Right forelimb (tissue), 1 donor: ENCODE measurements around the gene MAGI1.

Experiments used
- DNase-seq: peaks from one replicate; pipeline ENCODE4 v3.0.0-alpha.2; 2018

Gene MAGI1

DNA sequence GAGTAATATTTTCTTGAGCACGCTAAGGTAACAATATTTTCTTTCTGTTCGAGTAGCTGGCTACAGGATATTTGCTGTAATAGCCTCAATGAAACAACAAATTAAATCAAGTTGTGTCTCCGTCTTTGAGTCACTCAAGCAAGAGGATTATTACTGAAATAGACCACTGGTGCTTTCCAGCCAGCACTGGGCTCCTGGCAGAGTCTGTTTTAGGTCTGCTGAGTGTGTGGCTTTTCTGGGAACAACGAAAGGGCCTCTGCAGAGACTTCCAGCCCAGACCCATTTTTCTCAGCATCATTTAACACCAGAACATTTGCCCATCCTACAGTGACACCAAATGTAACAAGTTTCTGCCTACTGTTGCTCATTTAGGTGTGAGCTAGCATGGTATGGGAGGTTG, 652.9 kb downstream of the MAGI1 start:
- DNase-seq: no peak

DNA sequence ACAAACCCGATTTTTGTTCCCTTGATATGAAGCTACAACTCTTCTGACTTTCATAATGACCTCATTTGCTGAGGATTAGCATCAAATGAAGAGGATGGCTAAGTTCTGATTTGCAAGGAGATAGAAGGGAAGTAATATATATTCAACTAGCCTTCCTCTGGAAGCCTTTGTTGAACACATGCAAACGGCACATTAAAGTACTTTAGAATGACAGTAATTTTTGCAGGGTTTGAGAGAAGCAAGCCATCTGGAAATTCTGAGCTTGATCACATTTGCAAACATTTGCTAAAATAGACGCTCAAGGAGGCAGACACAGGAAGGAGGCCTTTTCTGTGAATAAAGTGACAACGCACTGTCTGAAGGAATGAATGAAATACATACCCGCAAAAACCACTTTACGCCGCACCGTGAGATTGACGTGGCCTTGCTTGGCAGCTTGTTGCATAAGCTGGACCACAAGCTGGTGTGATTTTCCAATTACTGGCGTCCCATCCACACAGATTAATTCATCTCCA, 657.2 kb downstream of the MAGI1 start:
- no peak for DNase-seq

- no peak for DNase-seq
These were observed 659.5 kb downstream of the MAGI1 start for GRCh38 chr3:65379223-65379622.

DNA sequence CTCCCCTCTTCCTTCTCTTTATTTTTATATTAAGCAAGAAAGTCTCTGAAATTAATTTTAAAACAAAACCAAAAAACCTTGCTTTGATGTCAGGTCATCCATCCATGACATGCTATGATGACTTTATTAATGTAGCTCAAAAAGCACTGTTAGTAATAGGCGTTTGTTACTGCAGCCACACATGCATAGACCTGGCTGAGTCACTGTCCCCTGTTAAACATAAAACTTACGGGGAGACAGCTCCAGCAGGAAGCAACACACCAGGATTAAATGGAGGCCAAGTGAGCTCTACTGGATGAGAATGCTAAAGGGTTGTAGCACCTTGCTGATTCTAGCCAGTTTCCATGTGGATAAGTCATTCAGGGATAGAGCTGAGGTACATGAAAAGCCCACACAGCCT, 661.1 kb downstream of the MAGI1 start:
- DNase-seq: no peak

DNA sequence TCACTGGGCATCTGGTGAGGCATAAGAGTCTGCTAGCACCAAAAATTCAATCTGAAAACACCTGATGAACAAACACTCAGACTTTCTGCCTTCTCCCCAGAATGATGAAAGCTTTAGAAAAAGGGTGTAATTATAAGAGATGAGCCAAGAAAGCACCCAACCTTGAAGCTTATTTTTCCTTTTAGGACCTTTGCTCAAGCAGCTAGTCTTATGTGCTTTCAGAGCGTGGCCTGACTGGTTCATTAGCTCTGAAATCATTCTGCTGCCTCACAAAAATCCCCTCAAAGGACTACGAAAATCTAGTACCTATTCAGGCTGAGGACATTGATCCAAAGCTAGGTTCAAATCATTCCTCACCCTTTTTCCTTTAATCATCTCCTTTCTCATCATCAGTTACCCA, 662.3 kb downstream of the MAGI1 start:
- no peak for DNase-seq

DNA sequence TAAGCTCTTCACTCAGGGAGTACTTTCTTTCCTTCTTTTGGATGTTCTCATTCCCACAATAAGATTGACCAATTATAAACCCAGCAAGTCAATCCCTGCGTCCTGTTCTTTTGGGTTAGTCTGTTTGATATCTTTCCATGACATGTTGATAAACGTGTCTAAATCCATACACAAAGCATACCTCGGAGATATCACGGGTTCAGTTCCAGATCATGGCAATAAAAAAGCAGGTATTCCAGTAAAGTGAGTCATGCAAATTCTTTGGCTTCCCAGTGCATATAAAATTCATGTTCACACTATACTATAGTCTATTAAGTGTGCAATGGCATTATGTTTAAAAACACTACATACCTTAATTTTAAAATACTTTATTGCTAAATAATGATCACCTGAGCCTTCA, 667.7 kb downstream of the MAGI1 start:
- no peak for DNase-seq

- no peak for DNase-seq
These were observed 669.9 kb downstream of the MAGI1 start for GRCh38 chr3:65368866-65369265.

- no peak for DNase-seq
These were observed 676.0 kb downstream of the MAGI1 start for GRCh38 chr3:65362688-65363087.

DNA sequence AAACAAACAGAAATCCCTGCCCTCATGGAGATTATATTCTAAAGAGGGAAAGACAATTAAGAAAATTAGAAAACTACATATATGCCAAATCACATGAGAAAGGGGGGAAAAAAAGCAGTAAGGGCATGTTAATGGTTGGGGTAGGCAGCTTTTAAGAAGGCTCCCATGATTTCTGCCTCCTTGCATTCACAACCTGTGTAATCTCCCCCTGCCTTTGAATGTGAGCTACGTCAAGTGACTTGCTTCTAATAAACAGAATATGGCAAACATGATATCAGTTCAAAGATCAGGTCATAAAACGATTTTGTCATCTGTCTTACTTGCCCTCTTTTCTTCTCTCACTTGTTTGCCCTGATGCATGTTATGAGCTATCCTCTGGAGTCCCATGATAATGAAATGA, 677.3 kb downstream of the MAGI1 start:
- no peak for DNase-seq

DNA sequence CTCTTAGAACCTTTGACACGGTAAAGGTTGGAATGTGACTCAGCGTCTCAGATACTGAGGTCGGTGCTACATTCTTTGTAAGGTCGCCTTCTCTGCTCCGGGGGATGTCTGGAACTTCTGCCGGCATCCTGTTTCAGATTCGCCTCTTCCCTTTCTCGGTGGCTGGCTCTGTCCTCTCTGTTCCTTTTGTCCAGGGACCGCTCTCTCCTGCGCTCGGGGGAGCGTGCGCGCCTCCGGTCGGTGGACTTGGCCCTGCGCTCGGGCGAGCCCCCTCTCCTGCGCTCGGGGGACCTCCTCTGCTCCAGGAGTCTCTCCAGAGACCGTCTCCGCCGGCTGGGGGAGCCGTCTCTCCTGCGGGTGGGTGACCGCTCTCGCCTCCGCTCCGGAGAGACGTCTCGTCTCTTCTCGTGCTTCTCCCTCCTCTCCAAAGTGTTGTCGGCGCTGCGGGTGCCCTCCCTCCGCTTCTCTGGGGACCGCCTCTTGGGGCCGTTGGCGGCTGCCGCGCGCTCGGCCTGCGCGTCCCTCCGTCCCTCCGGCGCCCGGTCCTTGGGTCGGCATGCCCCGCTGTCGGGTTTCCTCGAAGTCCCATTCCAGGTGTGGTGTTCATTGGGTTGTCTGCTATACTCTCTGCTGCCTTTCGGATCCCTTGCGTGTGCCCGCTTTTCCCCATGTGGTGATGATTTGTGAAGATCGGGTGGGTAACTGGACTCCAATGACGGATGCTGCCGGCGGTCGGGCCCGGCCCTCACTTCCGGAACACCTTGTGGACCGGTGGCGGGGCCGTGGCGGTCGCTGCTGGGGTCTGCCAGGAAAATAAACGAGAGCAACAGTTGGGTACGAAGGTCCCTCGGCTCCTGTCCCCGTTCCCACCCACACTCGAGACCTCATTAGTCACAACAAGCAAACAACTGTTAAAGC, 682.1 kb downstream of the MAGI1 start:
- peak; percentile 62 for DNase-seq

DNA sequence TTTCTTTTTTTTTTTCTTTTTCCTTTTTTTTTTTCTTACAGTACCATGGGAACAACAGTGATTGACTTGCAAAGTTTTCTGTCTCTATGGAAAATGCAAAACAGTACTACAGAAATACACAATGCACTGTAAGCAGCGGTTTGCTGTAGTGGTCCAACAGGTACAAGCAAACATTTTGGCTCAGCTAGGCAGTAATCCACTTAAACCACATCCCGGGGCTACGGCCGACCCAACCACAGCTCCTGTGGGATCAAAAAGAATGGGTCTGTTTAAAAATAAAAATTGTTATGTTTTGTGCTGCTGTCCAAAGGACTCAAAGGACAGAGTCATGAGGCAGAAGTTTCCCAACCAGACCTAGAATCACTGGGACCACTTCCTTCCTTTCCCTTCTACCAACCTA, 683.8 kb downstream of the MAGI1 start:
- no peak for DNase-seq

GRCh38 chr3:65352951-65353350, 685.8 kb downstream of the MAGI1 start:
- DNase-seq: no peak

DNA sequence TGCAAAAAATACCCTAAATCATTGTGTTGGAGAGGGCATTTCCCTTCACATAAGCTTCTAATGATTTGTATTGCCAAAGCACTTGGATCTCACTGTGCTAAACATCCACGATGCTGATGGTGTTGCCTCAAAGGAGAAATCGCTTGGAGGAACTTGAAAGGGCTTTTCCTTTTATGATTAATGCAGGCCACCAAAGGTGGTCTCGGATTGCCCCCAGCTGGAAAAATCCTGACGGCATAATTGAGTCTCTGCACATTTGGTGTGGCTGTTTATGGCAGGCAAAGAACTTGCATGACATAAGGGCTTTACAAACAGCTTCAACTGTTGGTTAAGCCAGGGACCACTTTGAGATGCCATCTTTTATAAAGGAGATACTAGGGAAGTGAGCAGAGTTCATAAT, 687.0 kb downstream of the MAGI1 start:
- no peak for DNase-seq

DNA sequence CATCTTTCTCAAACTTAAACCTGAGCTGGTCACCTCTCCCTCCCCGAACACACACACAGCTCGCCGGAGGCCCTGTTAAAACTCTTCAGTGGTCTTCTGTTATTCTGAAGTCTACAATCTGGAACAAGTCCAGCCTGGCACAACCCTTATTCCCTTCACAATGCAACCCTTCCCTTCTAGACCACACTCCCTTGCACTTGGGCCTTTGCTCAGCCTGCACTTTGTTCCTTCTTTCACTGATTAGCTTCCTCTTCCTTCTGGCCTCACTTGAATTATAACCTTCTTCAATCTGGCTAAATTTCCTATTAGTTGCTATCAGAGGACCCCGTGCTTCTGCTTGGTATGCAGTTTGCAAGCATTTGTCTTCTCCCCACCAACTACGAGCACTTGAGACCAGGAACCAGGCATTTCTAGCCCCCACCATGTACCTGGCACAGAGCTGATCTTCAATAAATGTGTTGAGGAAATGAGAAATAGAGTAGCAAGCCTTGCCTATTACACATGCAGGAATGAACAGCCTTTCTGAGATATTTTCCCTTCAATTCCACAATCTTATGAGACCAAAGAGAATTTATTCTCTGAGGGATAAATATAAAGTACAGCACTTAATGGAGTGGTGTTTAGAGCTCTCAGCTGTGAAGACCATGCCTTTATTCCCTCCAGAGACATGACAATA, 687.8 kb downstream of the MAGI1 start:
- DNase-seq: no peak

DNA sequence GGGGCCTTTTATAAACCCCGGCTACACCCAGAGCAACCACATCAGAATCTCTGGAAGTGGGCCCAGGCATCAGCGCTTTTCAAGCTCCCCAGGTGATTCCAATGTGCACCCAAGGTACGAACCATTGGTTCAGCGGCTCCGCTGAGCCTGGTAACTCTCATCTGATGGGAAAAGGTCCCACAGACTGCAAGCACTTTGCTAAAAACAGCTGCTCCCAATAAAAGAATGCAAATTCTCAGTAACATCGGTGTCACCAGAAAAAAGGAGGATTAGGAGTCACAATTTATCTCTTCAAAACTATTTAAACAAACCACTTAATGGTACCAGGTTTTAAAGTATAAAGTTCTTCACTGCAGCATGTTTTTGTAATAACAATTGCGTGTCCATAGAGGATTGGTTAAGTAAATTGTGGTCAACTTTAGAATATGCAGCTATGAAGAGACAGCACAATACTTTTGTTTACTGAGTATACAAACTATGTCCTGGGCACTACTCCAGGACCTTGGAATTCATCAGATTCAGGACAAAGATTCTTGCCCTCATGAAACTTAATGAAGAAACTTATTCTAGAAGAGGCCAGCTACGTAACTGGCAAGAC, 690.2 kb downstream of the MAGI1 start:
- DNase-seq: no peak

DNA sequence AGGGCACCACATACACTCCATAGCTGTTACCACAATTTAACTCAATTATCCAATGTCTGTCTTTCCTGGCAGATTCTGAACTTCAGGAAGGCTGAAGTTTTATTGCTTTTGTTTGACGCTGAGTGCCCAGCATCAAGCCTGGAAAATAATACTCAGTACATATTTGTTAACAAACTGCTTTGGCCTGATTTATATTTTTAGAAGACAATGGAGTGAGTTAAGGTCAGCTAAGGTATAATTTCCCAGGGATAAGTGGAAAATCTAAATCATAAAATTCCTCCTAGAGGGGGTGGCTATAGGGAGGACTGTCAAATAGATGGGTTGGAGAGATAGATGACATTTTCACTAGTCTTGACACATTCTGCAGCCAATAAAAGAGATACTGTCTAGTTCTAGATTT, 691.6 kb downstream of the MAGI1 start:
- DNase-seq: no peak

DNA sequence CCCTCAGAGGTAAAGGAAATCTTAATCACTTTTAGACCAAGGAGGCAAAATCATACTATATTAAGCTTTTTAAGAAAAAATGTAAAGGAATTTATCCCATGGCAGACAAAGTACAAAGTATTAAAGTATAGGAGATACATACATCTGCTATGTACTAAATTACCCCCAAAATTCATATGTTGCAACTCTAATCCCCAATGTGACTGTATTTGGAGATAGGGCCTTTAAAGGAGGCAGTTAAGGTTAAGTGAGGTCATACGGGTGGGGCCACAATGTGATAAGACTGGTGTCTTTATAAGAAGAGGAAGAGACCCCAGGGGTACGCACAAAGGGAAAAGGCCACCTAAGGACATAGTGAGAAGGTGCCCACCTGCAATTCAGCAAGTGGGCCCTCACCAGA, 693.9 kb downstream of the MAGI1 start:
- DNase-seq: no peak

GRCh38 chr3:65344444-65344843, 694.3 kb downstream of the MAGI1 start:
- DNase-seq: no peak

DNA sequence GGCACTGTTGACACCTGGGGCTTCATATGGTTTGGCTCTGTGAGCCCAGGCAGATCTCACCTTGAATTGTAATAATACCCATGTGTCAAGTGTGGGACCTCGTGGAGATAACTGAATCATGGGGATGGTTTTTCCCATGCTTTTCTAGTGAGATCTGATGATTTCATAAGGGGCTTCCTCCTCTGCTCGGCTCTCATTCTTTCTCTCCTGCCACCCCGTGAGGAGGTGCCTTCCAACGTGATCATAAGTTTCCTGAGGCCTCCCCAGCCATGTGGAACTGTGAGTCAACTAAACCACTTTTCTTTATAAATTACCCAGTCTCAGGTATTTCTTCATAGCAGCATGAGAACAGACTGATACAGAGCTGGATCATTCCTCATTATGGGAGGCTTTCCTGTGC, 695.0 kb downstream of the MAGI1 start:
- no peak for DNase-seq

- no peak for DNase-seq
These were observed 695.7 kb downstream of the MAGI1 start for GRCh38 chr3:65343026-65343425.

DNA sequence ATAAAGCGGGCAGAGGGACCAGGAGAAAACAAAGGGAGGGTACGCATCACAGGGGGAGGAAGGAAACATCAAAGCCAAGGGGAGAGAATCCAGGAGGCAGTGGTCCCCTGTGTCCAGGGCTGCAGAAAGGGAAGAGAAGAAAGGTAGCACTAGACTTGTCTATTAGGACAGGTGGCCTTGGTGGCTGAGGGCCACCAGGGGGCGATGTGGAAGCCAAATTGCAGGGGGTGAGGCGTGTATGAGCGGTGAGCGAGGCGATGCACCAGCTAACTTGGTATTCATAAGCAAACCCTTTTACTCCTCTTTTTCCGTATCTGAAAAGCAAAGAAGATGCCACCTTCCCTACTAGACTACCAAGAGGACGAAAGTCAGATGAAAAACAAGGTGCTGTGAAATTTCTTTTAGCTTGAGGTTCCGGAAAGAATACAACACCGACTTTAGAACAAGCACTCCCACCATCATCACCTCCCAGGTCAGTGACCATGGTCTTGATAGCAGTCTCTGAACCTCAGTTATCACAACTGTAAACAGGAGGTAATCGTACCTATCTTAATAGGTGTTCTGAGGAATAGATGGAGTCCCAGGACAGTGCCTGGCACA, 696.5 kb downstream of the MAGI1 start:
- no peak for DNase-seq

DNA sequence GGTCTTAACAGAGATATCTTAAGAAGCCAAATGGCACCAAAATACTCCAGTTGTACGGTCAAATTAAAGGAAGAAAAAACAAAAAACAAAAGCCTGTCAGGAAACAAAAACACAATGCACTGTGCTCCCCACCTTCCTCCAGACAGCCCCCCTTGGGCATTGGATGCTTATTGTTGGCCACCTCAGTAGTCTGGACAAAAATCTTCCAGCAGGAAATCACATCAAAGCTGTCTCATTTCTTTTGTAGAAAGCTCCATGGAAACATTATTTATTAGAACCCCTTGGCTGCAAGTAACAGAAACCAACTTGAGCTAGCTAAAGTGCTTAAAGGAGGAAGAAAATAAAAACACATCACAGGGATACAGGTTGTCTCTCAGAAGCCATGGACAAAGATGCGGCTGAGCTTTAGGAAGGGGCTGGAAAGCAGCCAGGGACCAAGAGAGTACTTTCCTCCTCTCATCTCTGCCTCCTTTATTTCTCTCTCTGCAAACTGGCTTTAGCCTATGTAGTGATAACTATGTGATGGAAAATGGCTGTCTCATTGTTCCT, 699.5 kb downstream of the MAGI1 start:
- no peak for DNase-seq

GRCh38 chr3:65338571-65338970, 700.1 kb downstream of the MAGI1 start:
- DNase-seq: no peak
